DND-41 (cell line): ENCODE results near the gene IFT88.

ENCODE experiments used
- CTCF ChIP-seq: IDR thresholded peaks from 2 replicates; pipeline ENCODE4 v1.5.1; 2012; ENCODE audit warnings: borderline replicate concordance, low read length, moderate library complexity, mild to moderate bottlenecking; ENCODE audit not compliant: poor library complexity, severe bottlenecking; ENCODE audit errors: extremely low read depth
- EZH2 ChIP-seq: IDR thresholded peaks from 3 replicates; pipeline ENCODE4 v1.6.1; 2012; ENCODE audit warnings: borderline replicate concordance, low read depth, mild to moderate bottlenecking, moderate library complexity, low read length, inconsistent platforms; ENCODE audit not compliant: severe bottlenecking

GRCh38 chr13:20721058-20721453, 154.1 kb downstream of the IFT88 start:
- TF ChIP-seq CTCF (no peak), EZH2 (no peak)
